ENCODE measurements around the gene CTSO.
"Not testable (repeated sequence)": the region's sequence is repeated elsewhere in the genome, so short reads cannot be mapped to it uniquely, and the experiment has no call there.

CTSO gene

GRCh38 chr4:155904331-155904730 lies 49.3 kb downstream of the CTSO start:
- DNase-seq, result no peak

- DNase-seq, result no peak
These were observed 50.2 kb downstream of the CTSO start, which contains the start of gene TDO2 for GRCh38 chr4:155903453-155903852. Gene TDO2 (plus strand): TSS chr4:155903696. CDS start chr4:155903759, 63 bp downstream.

- DNase-seq, result no peak
These were observed 52.7 kb downstream of the CTSO start for GRCh38 chr4:155901013-155901412.

GRCh38 chr4:155900381-155900780 lies 53.3 kb downstream of the CTSO start:
- DNase-seq, result no peak

- no peak for DNase-seq
These were observed 53.8 kb downstream of the CTSO start for GRCh38 chr4:155899891-155900290.

GRCh38 chr4:155898371-155898770 lies 55.3 kb downstream of the CTSO start:
- DNase-seq, result not testable (repeated sequence)

GRCh38 chr4:155891058-155891457 lies 62.6 kb downstream of the CTSO start:
- DNase-seq, result no peak

- no peak for DNase-seq
These were observed 63.7 kb downstream of the CTSO start for GRCh38 chr4:155889946-155890345.

- no peak for DNase-seq
These were observed 64.5 kb downstream of the CTSO start for GRCh38 chr4:155889031-155889793.

- DNase-seq, result no peak
These were observed 65.7 kb downstream of the CTSO start for GRCh38 chr4:155887847-155888570.

- DNase-seq, result no peak
These were observed 66.6 kb downstream of the CTSO start for GRCh38 chr4:155887045-155887444.

- no peak for DNase-seq
These were observed 68.0 kb downstream of the CTSO start for GRCh38 chr4:155885666-155886065.

- DNase-seq, result no peak
These were observed 69.8 kb downstream of the CTSO start for GRCh38 chr4:155883895-155884294.

GRCh38 chr4:155881555-155881954 lies 72.1 kb downstream of the CTSO start:
- no peak for DNase-seq

- no peak for DNase-seq
These were observed 73.9 kb downstream of the CTSO start for GRCh38 chr4:155879767-155880166.

GRCh38 chr4:155878611-155879010 lies 75.1 kb downstream of the CTSO start:
- no peak for DNase-seq

GRCh38 chr4:155877971-155878370 lies 75.7 kb downstream of the CTSO start:
- no peak for DNase-seq

GRCh38 chr4:155875878-155876277 lies 77.8 kb downstream of the CTSO start:
- DNase-seq, result no peak
